Panc1 (cell line): Measurements from ENCODE around the gene ZFC3H1. TPM values are rescaled to one million over a fixed set of nuclear protein-coding genes. Genes with fewer than 3 reads are reported as not detected.
A peak's percentile ranks its signal among the peaks of the same experiment; 100 is the strongest.

Experiments
- ATAC-seq: fragments of 200-7000 bp; cut with Tn5 transposase; 2 replicates; pipeline ENCODE4 v1.9.1; 2020; ENCODE audit warnings: mild to moderate bottlenecking, moderate library complexity
- BruUV-seq: library from RNA; stranded (reverse); fragments of 400-500 nt; replicated peaks from 2 replicates; lab custom pipeline; 2021; lab: Mats Ljungman, UMichigan
- CTCF ChIA-PET: fragments of 300-600 bp; sonication (Branson Sonifier 250); formaldehyde crosslinking; loops from one replicate; lab custom pipeline; 2022; ENCODE audit warnings: antibody characterized with exemption; lab: Charles Lee
- POLR2A ChIA-PET: fragments of 300-600 bp; sonication (Branson Sonifier 250); formaldehyde crosslinking; loops from one replicate; lab custom pipeline; 2022; ENCODE audit warnings: antibody characterized with exemption; lab: Charles Lee
- DNase-seq: peaks from one replicate; pipeline ENCODE4 v3.0.0-alpha.2; 2010; ENCODE audit warnings: low read depth, low spot score
- H3K27ac ChIP-seq: 2 replicates; pipeline ENCODE4 v1.5.1; 2011; ENCODE audit warnings: mild to moderate bottlenecking, low read length, inconsistent platforms
- H3K27me3 ChIP-seq: fragments of 200-500 bp; sonication (Bioruptor generic); 2 replicates; pipeline ENCODE4 v1.6.0; 2014; ENCODE audit warnings: low read length, inconsistent platforms; ENCODE audit not compliant: control insufficient read depth, insufficient read depth
- H3K36me3 ChIP-seq: fragments of 200-500 bp; sonication (Bioruptor generic); 2 replicates; pipeline ENCODE4 v1.5.1; 2014; ENCODE audit warnings: inconsistent platforms, mild to moderate bottlenecking, low read length, moderate library complexity; ENCODE audit not compliant: control insufficient read depth, insufficient read depth
- H3K4me1 ChIP-seq: 2 replicates; pipeline ENCODE4 v1.5.1; 2011; ENCODE audit warnings: inconsistent platforms, mild to moderate bottlenecking, low read length, moderate library complexity; ENCODE audit not compliant: control insufficient read depth, insufficient read depth
- H3K4me3 ChIP-seq, 2 experiments: 2 replicates each; pipeline ENCODE4 v1.5.1; 2011 to 2012; ENCODE audit warnings: low read depth in 2 of 2, low read length in 2 of 2, mild to moderate bottlenecking in 2 of 2, inconsistent platforms in 1 of 2, moderate library complexity in 1 of 2
- H3K9me3 ChIP-seq: fragments of 200-500 bp; sonication (Bioruptor generic); 2 replicates; pipeline ENCODE4 v1.5.1; 2014; ENCODE audit warnings: low read depth, mild to moderate bottlenecking, inconsistent platforms, low read length, moderate library complexity; ENCODE audit not compliant: control insufficient read depth, insufficient read depth
- CTCF ChIP-seq: fragments of 450-650 bp; IDR thresholded peaks from 2 replicates; pipeline ENCODE4 v1.5.1; 2017; ENCODE audit warnings: mild to moderate bottlenecking
- POLR2AphosphoS5 ChIP-seq: IDR thresholded peaks from 2 replicates; pipeline ENCODE4 v1.6.1; 2012; ENCODE audit warnings: mild to moderate bottlenecking, low read depth, low read length, moderate library complexity
- REST ChIP-seq, 2 experiments: IDR thresholded peaks; 2 replicates each; pipeline ENCODE4 v1.6.1; 2011 to 2012; ENCODE audit warnings: low read depth in 2 of 2, control low read depth in 1 of 2, low read length in 1 of 2, mild to moderate bottlenecking in 1 of 2, moderate library complexity in 1 of 2; ENCODE audit not compliant: insufficient read depth in 1 of 2
- SIN3A ChIP-seq: IDR thresholded peaks from 2 replicates; pipeline ENCODE4 v1.6.1; 2012; ENCODE audit warnings: low read depth, mild to moderate bottlenecking, low read length, moderate library complexity, borderline replicate concordance; ENCODE audit not compliant: insufficient read depth
- TCF7L2 ChIP-seq: IDR thresholded peaks from 2 replicates; pipeline ENCODE4 v1.6.1; 2011; ENCODE audit warnings: mild to moderate bottlenecking, low read depth, low read length, inconsistent platforms
- in situ Hi-C: cut with HindIII; loops from 2 replicates; pipeline ENCODE4 v1.10.0; 2016; ENCODE audit warnings: low sequenced_read_pairs, low pct_unique_long_range_greater_than_20kb
- intact Hi-C: fragments of 100-400 bp; cut with micrococcal nuclease; formaldehyde crosslinking; loops from one replicate; pipeline ENCODE4 v1.10.0; 2022; ENCODE audit not compliant: unreplicated experiment
- total RNA-seq: library from RNA; stranded (reverse); gene quantifications from one replicate; pipeline ENCODE4 v1.2.1, GENCODE V29; 2021; ENCODE audit not compliant: unreplicated experiment

Gene ZFC3H1
- total RNA-seq, 1 experiment from 2014 or later = 38.2 TPM

GRCh38 chr12:71636704-71637115 lies 26.9 kb downstream of the ZFC3H1 start:
- in situ Hi-C loops = no loop called here
- Histone ChIP-seq H3K4me3 (no peak overlapping the region), H3K36me3 (peaks cover 69% of the 10 kb centered on the region), H3K9me3 (no peaks in the 10 kb centered on the region), H3K4me1 (no peaks in the 10 kb centered on the region; the same call in 1 of the 2 replicates), H3K27ac (peak overlapping the region; percentile 36; the same call in 1 of the 2 replicates), H3K27me3 (no peaks in the 10 kb centered on the region)
- ChIA-PET POLR2A (interaction anchor here (0.7 kb wide), 1 partner anchor 400 kb away, joined by 3 read pairs; no protein-coding TSS in a partner anchor), CTCF (interaction anchor here (0.5 to 1.4 kb wide), 7 partner anchors 24 to 111 kb away, joined by 3 to 13 read pairs (median 4); no protein-coding TSS in a partner anchor)
- TF ChIP-seq REST (IDR thresholded peaks at IDR 0.05; ENCODE audit: insufficient read depth in 1 of 2, low read depth in 2 of 2, low read length in 1 of 2) = no peak
- peak; percentile 81 for TF ChIP-seq CTCF
- intact Hi-C loops = loop anchor here (5.0 kb wide), 2 partner anchors 111 to 219 kb away; no protein-coding TSS in a partner anchor
- DNase-seq (peak; percentile 27), ATAC-seq (peak; percentile 48; the same call in 1 of the 2 replicates)
- BruUV-seq = no TSS peak

- CTCF ChIA-PET = interaction anchor here (0.6 kb wide), 1 partner anchor 1814 kb away, joined by 3 read pairs; no protein-coding TSS in a partner anchor
- H3K9me3 ChIP-seq = no peaks in the 10 kb centered on the region
- no TSS peak for BruUV-seq
- POLR2A ChIA-PET = no interaction called here
- ATAC-seq (no peak), DNase-seq (no peak)
- TF ChIP-seq REST (IDR thresholded peaks at IDR 0.05; ENCODE audit: insufficient read depth in 1 of 2, low read depth in 2 of 2, low read length in 1 of 2) (no peak), CTCF (no peak), POLR2AphosphoS5 (no peak), SIN3A (no peak), TCF7L2 (no peak)
- intact Hi-C loops (no loop called here), in situ Hi-C loops (no loop called here)
- H3K27ac ChIP-seq = no peak overlapping the region
- H3K4me3 ChIP-seq = no peak overlapping the region
- no peaks in the 10 kb centered on the region for H3K4me1 ChIP-seq
- H3K36me3 ChIP-seq = peaks cover 86% of the 10 kb centered on the region
- H3K27me3 ChIP-seq = no peaks in the 10 kb centered on the region
Observed at GRCh38 chr12:71627438-71628002, 36.1 kb downstream of the ZFC3H1 start.
